AG04449 (cell line): ENCODE measurements around the gene LRRC8C.

Experiments
- CTCF ChIA-PET: fragments of 350-600 bp; formaldehyde crosslinking; extraction: SDS; loops from one replicate; lab custom pipeline; 2021; ENCODE audit warnings: antibody characterized with exemption; lab: Yijun Ruan, JAX
- POLR2A ChIA-PET: fragments of 400-600, 350-600 bp; formaldehyde crosslinking; extraction: SDS; loops from one replicate; lab custom pipeline; 2020; ENCODE audit warnings: antibody characterized with exemption, inconsistent platforms; lab: Yijun Ruan, JAX
- DNase-seq: peaks from one replicate; pipeline ENCODE4 v3.0.0-alpha.2; 2010; ENCODE audit warnings: low read depth, low spot score
- H3K4me3 ChIP-seq: 2 replicates; pipeline ENCODE4 v1.5.1; 2011; ENCODE audit warnings: low read depth, mild to moderate bottlenecking, control low read depth, low read length
- CTCF ChIP-seq: IDR thresholded peaks from one replicate; pipeline ENCODE4 v1.5.1; 2011; ENCODE audit warnings: mild to moderate bottlenecking, moderate library complexity, low read length, control low read depth, inconsistent platforms; ENCODE audit not compliant: insufficient read depth; ENCODE audit errors: missing control alignments

Gene LRRC8C

GRCh38 chr1:89762386-89762778, 129.5 kb downstream of the LRRC8C start:
- no peak for TF ChIP-seq CTCF
- CTCF ChIA-PET: interaction anchor here (0.6 to 15.5 kb wide), 65 partner anchors 9 to 787 kb away, joined by 3 to 259 read pairs (median 5); partner anchors contain the start of gene LRRC8C
- peak overlapping the region; percentile 66 for H3K4me3 ChIP-seq
- POLR2A ChIA-PET: interaction anchor here (1.1 to 2.2 kb wide), 2 partner anchors 38 to 130 kb away, joined by 4 to 8 read pairs; partner anchors contain the start of gene LRRC8C
- DNase-seq: no peak

GRCh38 chr1:89762779-89763648, 130.1 kb downstream of the LRRC8C start:
- H3K4me3 ChIP-seq: peak overlapping the region; percentile 66
- peak; percentile 19 for DNase-seq
- peak; percentile 99 for TF ChIP-seq CTCF
- ChIA-PET POLR2A (interaction anchor here (1.1 to 2.2 kb wide), 2 partner anchors 38 to 130 kb away, joined by 4 to 8 read pairs; partner anchors contain the start of gene LRRC8C), CTCF (interaction anchor here (0.6 to 15.5 kb wide), 78 partner anchors 9 to 787 kb away, joined by 3 to 259 read pairs (median 5); partner anchors contain the start of gene LRRC8C)

- H3K4me3 ChIP-seq: peak overlapping the region; percentile 66
- TF ChIP-seq CTCF: no peak
- DNase-seq: no peak
- ChIA-PET CTCF (interaction anchor here (0.8 to 15.5 kb wide), 50 partner anchors 8 to 764 kb away, joined by 3 to 259 read pairs (median 6); partner anchors contain the start of gene LRRC8C), POLR2A (interaction anchor here (1.1 to 2.2 kb wide), 2 partner anchors 39 to 131 kb away, joined by 4 to 8 read pairs; partner anchors contain the start of gene LRRC8C)
Measured at GRCh38 chr1:89763649-89763986, 130.7 kb downstream of the LRRC8C start.

GRCh38 chr1:89765774-89766173, 132.9 kb downstream of the LRRC8C start:
- H3K4me3 ChIP-seq: no peak overlapping the region
- DNase-seq: no peak
- ChIA-PET CTCF (interaction anchor here (0.9 to 15.5 kb wide), 8 partner anchors 9 to 280 kb away, joined by 3 to 259 read pairs (median 46); partner anchors contain the start of gene LRRC8C), POLR2A (no interaction called here)
- TF ChIP-seq CTCF: no peak

GRCh38 chr1:89767618-89768017, 134.7 kb downstream of the LRRC8C start:
- TF ChIP-seq CTCF: no peak
- POLR2A ChIA-PET: no interaction called here
- H3K4me3 ChIP-seq: no peak overlapping the region
- CTCF ChIA-PET: interaction anchor here (1.1 to 15.5 kb wide), 6 partner anchors 10 to 220 kb away, joined by 3 to 259 read pairs (median 46); partner anchors contain the start of gene LRRC8C
- DNase-seq: no peak
